ENCODE results near the gene PUS10. TPM values are rescaled to one million over a fixed set of nuclear protein-coding genes. Genes with fewer than 3 reads are reported as not detected.

The PUS10 gene
- polyA plus RNA-seq, 2 of the 4 experiments (the other 2 are of a cell fraction), result 3.3 to 9.3 TPM

DNA sequence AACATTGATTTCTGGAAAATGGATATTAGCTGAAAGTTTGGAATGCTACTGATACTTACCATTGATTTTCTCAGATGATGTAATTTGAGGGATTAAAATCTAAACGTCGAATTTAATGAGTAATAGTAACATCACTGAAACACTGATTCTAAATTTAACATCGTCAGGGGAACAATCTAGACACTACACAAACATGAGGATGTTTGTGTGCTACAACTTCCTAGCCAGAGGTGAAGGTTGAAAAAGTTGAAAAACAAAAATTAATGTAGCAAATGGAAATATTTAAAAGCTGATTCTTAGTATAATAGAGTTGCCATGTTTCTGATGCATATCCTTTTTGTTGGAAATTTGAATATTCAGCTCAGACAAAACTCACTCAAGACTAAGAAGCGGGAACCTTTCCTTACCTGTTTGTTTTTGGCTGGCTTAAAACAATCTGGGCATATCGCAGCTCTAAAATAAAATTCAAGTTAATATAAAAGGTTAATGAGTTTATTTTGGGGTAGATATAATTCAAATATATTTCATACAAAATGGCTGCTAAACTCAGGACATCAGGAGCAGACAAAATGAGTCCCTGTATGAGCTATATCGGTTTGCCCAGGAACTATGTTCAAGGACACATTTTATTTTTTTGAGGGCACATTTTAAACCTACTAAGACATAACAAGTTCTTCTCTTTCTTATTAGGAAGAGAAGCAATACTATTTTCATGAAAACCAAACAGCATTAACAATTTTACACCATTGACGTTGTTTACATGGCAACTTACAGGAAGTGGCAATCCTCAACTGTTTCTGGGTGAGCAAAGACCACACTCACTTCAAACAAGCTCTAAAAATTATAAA is 53.2 kb downstream of the PUS10 start:
- Histone ChIP-seq H3K4me1 (peaks cover 26% of the 10 kb centered on the region), H3K4me2 (no peak overlapping the region), H3K9me3 (no peaks in the 10 kb centered on the region), H3K4me3 (no peak overlapping the region), H3K27ac (no peak overlapping the region)
- no peak for DNase-seq (ENCODE audit: low read depth in 1 of 2, low spot score in 1 of 2)
- CTCF ChIA-PET, result interaction anchor here (1.1 to 1.2 kb wide), 4 partner anchors 9 to 41 kb away, joined by 3 read pairs; no protein-coding TSS in a partner anchor
- ATAC-seq, result no peak
- peak; percentile 72 for FAIRE-seq
- WGBS (ENCODE audit: missing lambda C conversion rate), result 80% methylated on average over 7 of the region's 7 CpGs
- POLR2A ChIA-PET, result interaction anchor here (0.7 to 1.6 kb wide), 2 partner anchors 19 to 84 kb away, joined by 3 to 5 read pairs; partner anchors contain the start of gene REL
- TF ChIP-seq RNF2 (IDR thresholded peaks at IDR 0.05; ENCODE audit: borderline replicate concordance, low read depth) (no peak), ZC3H11A (IDR thresholded peaks at IDR 0.05) (no peak), RARB (CRISPR knock-in tag; IDR thresholded peaks at IDR 0.05) (no peak), MYC (IDR thresholded peaks at IDR 0.05; ENCODE audit: borderline replicate concordance, low read length) (no peak), CBX8 (IDR thresholded peaks at IDR 0.05) (no peak), EHF (CRISPR knock-in tag; IDR thresholded peaks at IDR 0.05) (no peak), POLR2A (IDR thresholded peaks at IDR 0.05; ENCODE audit: low read length) (no peak), PHF8 (IDR thresholded peaks at IDR 0.05; ENCODE audit: borderline replicate concordance, low read depth) (no peak), CHD2 (IDR thresholded peaks at IDR 0.05; ENCODE audit: low read length, partially characterized antibody) (no peak), MAFK (IDR thresholded peaks at IDR 0.05; ENCODE audit: partially characterized antibody) (no peak), ZNF302 (CRISPR knock-in tag; IDR thresholded peaks at IDR 0.05) (no peak), RFX5 (IDR thresholded peaks at IDR 0.05) (no peak)
- TF ChIP-seq, protein P1, sequence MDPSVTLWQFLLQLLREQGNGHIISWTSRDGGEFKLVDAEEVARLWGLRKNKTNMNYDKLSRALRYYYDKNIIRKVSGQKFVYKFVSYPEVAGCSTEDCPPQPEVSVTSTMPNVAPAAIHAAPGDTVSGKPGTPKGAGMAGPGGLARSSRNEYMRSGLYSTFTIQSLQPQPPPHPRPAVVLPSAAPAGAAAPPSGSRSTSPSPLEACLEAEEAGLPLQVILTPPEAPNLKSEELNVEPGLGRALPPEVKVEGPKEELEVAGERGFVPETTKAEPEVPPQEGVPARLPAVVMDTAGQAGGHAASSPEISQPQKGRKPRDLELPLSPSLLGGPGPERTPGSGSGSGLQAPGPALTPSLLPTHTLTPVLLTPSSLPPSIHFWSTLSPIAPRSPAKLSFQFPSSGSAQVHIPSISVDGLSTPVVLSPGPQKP (IDR thresholded peaks at IDR 0.05; ENCODE audit: low read depth, low read length), result no peak
- TF ChIP-seq, protein P2, sequence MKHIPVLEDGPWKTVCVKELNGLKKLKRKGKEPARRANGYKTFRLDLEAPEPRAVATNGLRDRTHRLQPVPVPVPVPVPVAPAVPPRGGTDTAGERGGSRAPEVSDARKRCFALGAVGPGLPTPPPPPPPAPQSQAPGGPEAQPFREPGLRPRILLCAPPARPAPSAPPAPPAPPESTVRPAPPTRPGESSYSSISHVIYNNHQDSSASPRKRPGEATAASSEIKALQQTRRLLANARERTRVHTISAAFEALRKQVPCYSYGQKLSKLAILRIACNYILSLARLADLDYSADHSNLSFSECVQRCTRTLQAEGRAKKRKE (CRISPR knock-in tag; IDR thresholded peaks at IDR 0.05; ENCODE audit: low read depth), result no peak
- TF ChIP-seq, protein P3, sequence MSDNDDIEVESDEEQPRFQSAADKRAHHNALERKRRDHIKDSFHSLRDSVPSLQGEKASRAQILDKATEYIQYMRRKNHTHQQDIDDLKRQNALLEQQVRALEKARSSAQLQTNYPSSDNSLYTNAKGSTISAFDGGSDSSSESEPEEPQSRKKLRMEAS (IDR thresholded peaks at IDR 0.05), result no peak
- TF ChIP-seq, protein P4, sequence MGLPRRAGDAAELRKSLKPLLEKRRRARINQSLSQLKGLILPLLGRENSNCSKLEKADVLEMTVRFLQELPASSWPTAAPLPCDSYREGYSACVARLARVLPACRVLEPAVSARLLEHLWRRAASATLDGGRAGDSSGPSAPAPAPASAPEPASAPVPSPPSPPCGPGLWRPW (IDR thresholded peaks at IDR 0.05), result no peak

DNA sequence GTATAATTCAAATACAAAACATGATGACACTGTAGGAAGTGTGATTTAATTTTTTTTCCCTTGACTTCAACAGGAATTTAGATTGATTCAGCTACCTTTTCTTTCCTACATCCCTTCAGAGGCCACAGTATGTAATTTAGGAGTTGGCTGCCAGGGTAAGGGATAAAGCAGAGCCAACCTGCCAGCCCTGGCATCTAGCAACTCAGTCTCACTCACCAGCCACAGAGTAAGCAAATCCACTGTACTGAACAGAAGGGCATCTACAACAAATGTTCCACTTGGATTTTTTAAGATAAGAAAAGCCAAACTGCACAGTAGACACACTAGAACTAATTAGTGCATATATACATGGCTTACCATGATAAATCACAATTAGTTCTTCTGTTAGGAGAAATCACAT is 54.9 kb downstream of the PUS10 start:
- no peak overlapping the region for H3K27ac ChIP-seq
- ChIA-PET POLR2A (no interaction called here), CTCF (interaction anchor here (1.9 kb wide), 1 partner anchor 35 kb away, joined by 9 read pairs; no protein-coding TSS in a partner anchor)
- TF ChIP-seq RCOR1 (IDR thresholded peaks at IDR 0.05; ENCODE audit: low read depth, low read length) (no peak), FOSB (CRISPR knock-in tag; IDR thresholded peaks at IDR 0.05) (no peak), HOXB13 (CRISPR knock-in tag; IDR thresholded peaks at IDR 0.05; ENCODE audit: low read depth) (no peak), NFE2L2 (conservative IDR thresholded peaks at IDR 0.05; ENCODE audit: low read length) (no peak), HDAC2 (IDR thresholded peaks at IDR 0.05) (no peak), EP300 (IDR thresholded peaks at IDR 0.05) (no peak), CHD4 (IDR thresholded peaks at IDR 0.05; ENCODE audit: borderline replicate concordance) (no peak), RARB (CRISPR knock-in tag; IDR thresholded peaks at IDR 0.05) (no peak), RAD21 (conservative IDR thresholded peaks at IDR 0.05 in 1 of 2, IDR thresholded peaks at IDR 0.05 in 1 of 2) (no peak), SMC3 (IDR thresholded peaks at IDR 0.05) (no peak), GATA3 (IDR thresholded peaks at IDR 0.05; ENCODE audit: borderline replicate concordance) (no peak), ZFP36 (IDR thresholded peaks at IDR 0.05; ENCODE audit: borderline replicate concordance, partially characterized antibody) (no peak), POLR2A (IDR thresholded peaks at IDR 0.05; ENCODE audit: low read length) (no peak), SREBF2 (IDR thresholded peaks at IDR 0.05) (no peak)
- TF ChIP-seq, protein P3 (IDR thresholded peaks at IDR 0.05), result no peak
- TF ChIP-seq, protein P5, sequence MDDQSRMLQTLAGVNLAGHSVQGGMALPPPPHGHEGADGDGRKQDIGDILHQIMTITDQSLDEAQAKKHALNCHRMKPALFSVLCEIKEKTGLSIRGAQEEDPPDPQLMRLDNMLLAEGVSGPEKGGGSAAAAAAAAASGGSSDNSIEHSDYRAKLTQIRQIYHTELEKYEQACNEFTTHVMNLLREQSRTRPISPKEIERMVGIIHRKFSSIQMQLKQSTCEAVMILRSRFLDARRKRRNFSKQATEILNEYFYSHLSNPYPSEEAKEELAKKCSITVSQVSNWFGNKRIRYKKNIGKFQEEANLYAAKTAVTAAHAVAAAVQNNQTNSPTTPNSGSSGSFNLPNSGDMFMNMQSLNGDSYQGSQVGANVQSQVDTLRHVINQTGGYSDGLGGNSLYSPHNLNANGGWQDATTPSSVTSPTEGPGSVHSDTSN (IDR thresholded peaks at IDR 0.05), result no peak
- TF ChIP-seq, protein P6, sequence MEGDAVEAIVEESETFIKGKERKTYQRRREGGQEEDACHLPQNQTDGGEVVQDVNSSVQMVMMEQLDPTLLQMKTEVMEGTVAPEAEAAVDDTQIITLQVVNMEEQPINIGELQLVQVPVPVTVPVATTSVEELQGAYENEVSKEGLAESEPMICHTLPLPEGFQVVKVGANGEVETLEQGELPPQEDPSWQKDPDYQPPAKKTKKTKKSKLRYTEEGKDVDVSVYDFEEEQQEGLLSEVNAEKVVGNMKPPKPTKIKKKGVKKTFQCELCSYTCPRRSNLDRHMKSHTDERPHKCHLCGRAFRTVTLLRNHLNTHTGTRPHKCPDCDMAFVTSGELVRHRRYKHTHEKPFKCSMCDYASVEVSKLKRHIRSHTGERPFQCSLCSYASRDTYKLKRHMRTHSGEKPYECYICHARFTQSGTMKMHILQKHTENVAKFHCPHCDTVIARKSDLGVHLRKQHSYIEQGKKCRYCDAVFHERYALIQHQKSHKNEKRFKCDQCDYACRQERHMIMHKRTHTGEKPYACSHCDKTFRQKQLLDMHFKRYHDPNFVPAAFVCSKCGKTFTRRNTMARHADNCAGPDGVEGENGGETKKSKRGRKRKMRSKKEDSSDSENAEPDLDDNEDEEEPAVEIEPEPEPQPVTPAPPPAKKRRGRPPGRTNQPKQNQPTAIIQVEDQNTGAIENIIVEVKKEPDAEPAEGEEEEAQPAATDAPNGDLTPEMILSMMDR (IDR thresholded peaks at IDR 0.05), result no peak
- TF ChIP-seq, protein P7, sequence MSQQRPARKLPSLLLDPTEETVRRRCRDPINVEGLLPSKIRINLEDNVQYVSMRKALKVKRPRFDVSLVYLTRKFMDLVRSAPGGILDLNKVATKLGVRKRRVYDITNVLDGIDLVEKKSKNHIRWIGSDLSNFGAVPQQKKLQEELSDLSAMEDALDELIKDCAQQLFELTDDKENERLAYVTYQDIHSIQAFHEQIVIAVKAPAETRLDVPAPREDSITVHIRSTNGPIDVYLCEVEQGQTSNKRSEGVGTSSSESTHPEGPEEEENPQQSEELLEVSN (IDR thresholded peaks at IDR 0.05; ENCODE audit: borderline replicate concordance, low read depth), result no peak
- DNase-seq (ENCODE audit: low read depth in 1 of 2, low spot score in 1 of 2), result no peak
- no peak for FAIRE-seq
- no peak overlapping the region for H3K4me2 ChIP-seq
- ATAC-seq, result no peak
- H3K9me3 ChIP-seq, result no peaks in the 10 kb centered on the region
- H3K4me1 ChIP-seq, result peaks cover 29% of the 10 kb centered on the region
- H3K4me3 ChIP-seq, result no peak overlapping the region

All from A549 (cell line).